SH-SY5Y (cell line): ENCODE data around the gene PHKG1.

Experiments used
- GATA2 ChIP-seq: IDR thresholded peaks from 2 replicates; pipeline ENCODE4 v1.6.1; 2011; ENCODE audit warnings: mild to moderate bottlenecking, low read depth, low read length
- GATA3 ChIP-seq: IDR thresholded peaks from 2 replicates; pipeline ENCODE4 v1.6.1; 2011; ENCODE audit warnings: low read depth, mild to moderate bottlenecking, low read length, moderate library complexity

GRCh38 chr7:56086761-56087160, 6.0 kb downstream of the PHKG1 start:
- TF ChIP-seq GATA2 (no peak), GATA3 (no peak)
